ENCODE results near the gene KCNH8.

The KCNH8 gene

GRCh38 chr3:19522305-19522704 lies 374.0 kb downstream of the KCNH8 start:
- no peak for DNase-seq

DNA sequence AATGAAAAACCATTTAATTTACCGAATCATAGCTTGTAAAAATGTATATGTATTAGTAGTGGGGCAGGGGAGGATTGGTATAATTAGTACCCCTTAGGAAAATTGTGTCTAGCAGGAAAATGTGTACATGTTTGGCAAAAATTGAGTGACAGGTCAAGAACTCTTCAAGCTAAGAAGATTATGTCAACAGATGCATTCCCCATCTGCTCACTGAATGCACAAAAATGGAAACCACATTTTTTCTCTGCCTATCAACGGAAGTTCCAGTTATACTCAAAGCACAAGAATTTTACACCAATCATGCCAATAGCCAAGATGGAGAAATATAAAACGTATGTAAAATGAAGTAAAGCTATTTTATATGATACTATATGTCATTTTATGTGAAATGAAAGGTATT lies 377.8 kb downstream of the KCNH8 start:
- no peak for DNase-seq

DNA sequence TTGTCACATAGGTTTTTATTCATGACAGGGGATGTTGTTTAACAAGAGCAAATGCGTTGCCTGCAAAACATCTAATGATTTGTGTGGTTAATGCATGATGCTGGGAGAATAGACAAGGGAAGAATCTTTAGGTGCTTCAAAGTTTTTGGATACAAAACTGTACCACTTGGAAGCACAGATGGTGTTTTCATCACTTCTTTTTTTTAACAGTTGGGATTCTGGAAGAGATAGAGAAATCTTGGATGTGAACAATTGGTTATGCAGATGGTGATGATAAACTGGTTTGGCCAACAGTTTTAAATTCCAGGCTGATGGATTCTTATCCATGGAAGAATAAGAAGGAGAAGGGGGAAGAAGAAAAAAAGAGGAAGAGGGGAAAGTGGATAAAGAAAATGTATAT lies 379.4 kb downstream of the KCNH8 start:
- DNase-seq, result no peak

DNA sequence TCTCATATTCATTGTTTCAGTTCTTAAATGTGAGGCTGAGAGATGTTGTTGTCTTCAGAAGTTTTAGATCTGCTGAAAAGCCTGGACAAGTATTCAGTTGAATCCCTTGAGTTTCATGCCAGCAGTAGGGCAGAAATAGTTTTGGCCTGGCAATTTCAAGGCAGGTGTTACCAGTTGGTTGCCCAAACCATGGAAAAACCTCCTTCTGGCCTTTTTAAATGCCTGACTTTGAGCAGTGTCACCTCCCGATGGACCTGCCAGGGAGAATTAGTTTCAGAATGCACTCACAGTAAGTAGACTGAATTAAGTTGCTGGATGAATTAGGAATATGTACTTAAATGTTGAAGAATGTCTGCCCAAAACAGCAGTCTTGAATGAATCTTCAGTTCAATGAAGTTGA lies 383.1 kb downstream of the KCNH8 start:
- DNase-seq, result no peak

- no peak for DNase-seq
Observed at GRCh38 chr3:19539518-19540392, 391.4 kb downstream of the KCNH8 start.

GRCh38 chr3:19540464-19540863 lies 392.2 kb downstream of the KCNH8 start:
- DNase-seq, result no peak

- no peak for DNase-seq
Observed at GRCh38 chr3:19541284-19541683, 393.0 kb downstream of the KCNH8 start.

- DNase-seq, result peak; percentile 3
Observed at GRCh38 chr3:19543212-19543841, 395.0 kb downstream of the KCNH8 start.

DNA sequence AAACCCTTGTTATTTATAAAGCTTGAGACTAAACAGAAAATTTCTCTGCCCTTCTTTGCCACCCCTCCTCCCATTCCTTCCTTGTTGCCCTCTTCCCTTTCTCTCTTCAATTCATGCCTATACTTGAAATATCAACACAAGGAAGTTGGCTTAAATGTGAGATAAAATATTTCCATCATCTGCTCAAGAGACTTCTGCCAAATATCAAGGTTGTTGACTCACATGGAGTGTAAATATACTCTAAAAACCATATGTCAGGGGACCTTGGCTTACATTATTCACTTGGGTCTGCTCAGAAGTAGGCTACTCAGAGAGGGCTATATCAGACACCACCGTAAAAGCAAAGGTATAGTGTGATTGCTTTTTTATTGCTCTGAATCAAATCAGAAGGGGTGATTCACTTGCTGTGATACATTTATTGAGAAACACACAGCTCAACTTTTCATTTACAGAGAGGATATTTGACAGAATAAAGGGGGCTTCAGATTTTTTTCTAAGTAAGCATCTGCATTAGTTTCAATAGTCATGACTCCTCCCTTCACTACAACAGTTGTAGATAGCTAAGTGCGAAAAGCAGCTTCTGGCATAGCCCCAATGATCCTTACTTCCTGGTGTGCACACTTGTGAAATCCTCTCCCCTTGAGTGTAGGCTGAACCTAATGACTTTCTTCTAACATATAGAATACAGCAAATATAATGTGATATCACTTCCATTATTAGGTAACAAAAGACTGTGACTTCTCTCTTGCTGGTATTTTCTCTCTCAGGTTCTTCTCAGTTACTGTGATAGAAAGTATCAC lies 399.6 kb downstream of the KCNH8 start:
- DNase-seq, result no peak

- no peak for DNase-seq
Observed at GRCh38 chr3:19559724-19560442, 411.6 kb downstream of the KCNH8 start.

GRCh38 chr3:19573644-19574043 lies 425.3 kb downstream of the KCNH8 start:
- DNase-seq, result no peak

DNA sequence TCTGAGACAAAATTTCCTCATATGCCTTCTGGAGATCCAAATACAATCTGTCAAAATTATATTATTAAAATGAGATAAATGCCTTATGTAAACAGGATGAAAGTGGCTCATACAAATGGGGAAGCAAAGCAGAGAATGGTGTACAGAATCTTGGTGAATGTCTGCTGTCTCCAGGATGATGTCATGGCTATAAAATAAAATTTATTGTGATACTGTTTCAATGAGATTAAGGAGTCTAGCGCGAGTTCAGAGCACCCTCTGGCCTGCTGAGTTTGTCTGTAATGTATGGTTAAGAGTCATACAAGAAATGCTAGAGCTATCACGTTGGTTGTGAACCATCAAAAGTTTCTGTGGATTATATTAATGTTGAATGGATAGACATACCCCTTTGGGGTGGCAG lies 426.0 kb downstream of the KCNH8 start:
- DNase-seq, result no peak

- DNase-seq, result no peak
Observed at GRCh38 chr3:19576343-19576742, 428.0 kb downstream of the KCNH8 start.
